GM21576 (cell line): Measurements from ENCODE around the gene TLR3.
A peak's percentile ranks its signal among the peaks of the same experiment; 100 is the strongest.
"Not testable (repeated sequence)": the region's sequence is repeated elsewhere in the genome, so short reads cannot be mapped to it uniquely, and the experiment has no call there.

ENCODE experiments used
- ATAC-seq: cut with Tn5 transposase; IDR thresholded peaks from one replicate; pipeline ENCODE4 v1.9.1; 2021; ENCODE audit warnings: mild to moderate bottlenecking, moderate library complexity; ENCODE audit not compliant: unreplicated experiment

The TLR3 gene

DNA sequence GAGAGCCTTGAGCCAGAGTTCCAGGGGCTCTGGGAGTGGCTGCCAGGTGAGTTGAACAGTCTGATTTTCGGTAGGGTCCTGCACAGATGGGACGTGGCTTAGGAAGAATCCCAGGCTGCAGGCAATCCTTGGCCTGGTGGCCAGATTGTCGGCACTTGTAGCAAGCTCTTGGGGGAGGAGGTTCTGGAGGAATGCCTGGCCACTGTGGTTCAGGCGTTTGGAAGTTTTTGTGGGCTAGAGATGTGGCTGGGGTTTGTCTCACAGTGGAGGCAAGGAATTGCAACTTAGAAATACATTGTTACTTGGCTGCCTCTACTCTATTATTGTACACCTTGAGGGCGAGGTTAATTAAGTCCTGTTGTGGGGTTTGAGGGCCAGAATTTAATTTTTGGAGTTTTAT is 21.5 kb upstream of the TLR3 start:
- not testable (repeated sequence) for ATAC-seq

- not testable (repeated sequence) for ATAC-seq
These were observed 18.8 kb upstream of the TLR3 start for GRCh38 chr4:186050135-186050534.

DNA sequence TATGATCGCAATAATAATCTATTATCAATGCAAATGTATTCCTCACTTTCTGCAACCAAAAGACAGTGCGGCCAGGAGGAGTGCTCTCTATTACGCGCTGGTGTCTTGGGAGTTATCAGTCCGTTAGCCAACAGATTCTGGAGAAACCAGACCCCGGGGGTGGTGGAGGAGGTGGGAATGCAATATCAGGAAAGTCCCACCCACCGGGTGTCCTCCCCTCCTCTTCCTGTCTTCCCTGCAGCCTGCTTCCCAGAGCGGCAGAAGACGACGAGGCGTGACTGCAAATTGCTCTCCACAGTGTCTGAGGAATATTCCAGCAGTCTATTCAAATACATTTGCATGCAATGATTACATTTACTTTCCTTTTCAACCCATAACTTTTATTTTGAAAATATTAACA is 17.9 kb upstream of the TLR3 start:
- no peak for ATAC-seq

GRCh38 chr4:186058253-186058979 is 10.5 kb upstream of the TLR3 start:
- ATAC-seq, result peak; percentile 100

GRCh38 chr4:186058980-186059316 is 10.0 kb upstream of the TLR3 start:
- ATAC-seq, result no peak

DNA sequence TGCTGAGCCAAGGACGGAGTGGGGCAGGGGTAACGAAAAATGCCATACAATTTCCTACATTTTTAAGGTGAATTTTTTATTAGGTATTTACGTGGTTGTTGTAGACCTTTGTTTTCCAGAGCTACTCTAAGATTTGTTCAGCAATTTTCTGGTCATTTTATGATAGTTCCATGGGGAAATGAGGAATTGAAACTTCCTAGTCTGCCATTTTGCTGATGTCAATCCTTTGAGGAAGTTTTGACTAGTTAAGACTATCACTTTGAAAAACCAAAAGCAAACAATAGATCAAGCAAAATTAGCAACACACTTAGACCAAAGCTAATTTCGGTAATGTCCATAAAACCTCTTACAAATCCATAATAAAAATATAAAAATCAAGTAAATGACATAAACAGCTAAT is 7.0 kb upstream of the TLR3 start:
- no peak for ATAC-seq

GRCh38 chr4:186067757-186068385 is 1.1 kb upstream of the TLR3 start:
- peak; percentile 97 for ATAC-seq

DNA sequence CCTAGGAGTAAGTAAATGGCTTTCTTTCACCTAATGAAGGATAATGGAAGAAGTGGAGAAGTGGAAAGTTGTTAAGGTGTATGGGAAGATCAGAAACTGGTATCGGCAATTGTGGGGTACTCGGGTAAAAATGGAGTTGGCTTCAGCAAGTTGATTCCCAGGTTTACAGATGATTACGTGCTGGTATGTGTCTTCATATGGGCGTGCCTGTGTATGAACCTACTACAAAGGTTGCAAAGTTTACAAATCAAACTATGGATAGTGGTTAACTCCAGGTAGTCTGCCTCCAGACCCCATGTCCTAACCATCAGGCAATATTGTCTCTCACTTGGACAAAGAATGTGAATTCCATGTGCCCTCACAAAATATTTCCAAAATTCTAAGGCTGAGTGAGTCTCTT is 773 bp downstream of the TLR3 start:
- ATAC-seq, result no peak

- no peak for ATAC-seq
These were observed 3.6 kb downstream of the TLR3 start for GRCh38 chr4:186072516-186072915.

- ATAC-seq, result no peak
These were observed 5.2 kb downstream of the TLR3 start for GRCh38 chr4:186074189-186074588.

GRCh38 chr4:186078981-186079638 is 10.2 kb downstream of the TLR3 start:
- ATAC-seq, result no peak

DNA sequence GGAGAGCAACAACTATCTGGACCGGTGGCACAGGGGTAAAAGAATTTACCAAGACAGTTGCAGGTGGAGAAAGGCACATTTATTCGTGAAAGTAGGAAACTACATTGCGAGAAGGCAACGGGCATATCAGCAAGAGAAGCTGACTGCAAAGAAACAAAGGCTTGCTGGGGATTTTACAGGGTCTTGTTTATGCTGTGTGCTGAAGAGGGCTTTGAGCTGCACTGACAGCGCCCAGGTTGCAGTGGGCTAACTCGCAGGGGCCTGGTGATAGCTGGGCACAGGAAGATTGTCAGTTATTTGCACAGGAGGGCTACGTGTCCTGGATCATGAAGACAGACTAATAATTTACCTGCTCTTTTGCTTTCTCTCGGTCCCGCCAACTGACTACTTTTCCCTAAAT is 10.7 kb downstream of the TLR3 start:
- ATAC-seq, result no peak

- ATAC-seq, result no peak
These were observed 12.3 kb downstream of the TLR3 start for GRCh38 chr4:186081202-186081807.

DNA sequence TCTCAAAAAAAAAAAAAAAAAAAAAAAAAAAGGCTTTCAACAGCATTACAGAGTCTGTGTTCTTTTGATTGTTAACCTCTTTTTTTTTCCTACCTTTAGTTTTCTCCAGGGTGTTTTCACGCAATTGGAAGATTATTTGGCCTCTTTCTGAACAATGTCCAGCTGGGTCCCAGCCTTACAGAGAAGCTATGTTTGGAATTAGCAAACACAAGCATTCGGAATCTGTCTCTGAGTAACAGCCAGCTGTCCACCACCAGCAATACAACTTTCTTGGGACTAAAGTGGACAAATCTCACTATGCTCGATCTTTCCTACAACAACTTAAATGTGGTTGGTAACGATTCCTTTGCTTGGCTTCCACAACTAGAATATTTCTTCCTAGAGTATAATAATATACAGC is 13.3 kb downstream of the TLR3 start:
- ATAC-seq, result no peak

DNA sequence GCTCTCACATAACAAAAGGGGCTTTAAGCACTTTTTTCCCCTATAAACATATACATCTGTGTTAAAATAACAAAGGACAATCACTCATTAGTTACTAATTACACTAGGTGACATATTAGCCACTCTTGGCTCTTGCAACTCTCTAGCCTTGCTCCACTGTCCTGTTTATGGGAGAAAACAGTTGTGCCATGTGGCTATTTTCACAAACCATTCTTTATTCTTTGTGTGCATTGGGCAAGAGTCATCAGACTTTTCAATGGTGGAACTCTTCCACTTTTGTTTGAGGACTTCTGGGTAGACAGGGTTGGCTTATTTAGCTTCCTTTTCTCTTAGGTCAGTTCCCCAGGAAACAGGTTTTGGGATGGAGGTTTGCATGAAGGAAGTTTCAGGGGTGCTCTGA is 19.6 kb downstream of the TLR3 start:
- no peak for ATAC-seq

- ATAC-seq, result no peak
These were observed 23.3 kb downstream of the TLR3 start for GRCh38 chr4:186092296-186092695.

DNA sequence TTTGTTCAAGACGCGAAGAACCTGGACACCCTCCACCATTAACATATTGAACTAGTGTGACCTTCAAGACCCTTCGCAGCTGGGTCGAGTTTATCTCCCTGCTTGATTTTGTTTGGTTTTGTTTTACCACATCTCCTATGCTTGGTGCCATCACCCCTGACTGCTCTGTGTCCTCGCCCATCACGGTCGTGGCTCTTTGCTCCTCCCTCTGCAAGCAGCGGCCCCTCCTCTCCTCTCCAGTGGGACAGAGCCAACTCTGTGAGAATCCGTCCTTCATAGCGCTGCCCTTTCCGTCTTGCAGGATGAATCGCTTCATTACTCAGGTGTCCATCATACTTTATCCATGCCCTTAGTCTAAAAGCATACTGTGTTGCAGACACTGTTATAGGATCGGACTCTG is 26.4 kb downstream of the TLR3 start:
- no peak for ATAC-seq

DNA sequence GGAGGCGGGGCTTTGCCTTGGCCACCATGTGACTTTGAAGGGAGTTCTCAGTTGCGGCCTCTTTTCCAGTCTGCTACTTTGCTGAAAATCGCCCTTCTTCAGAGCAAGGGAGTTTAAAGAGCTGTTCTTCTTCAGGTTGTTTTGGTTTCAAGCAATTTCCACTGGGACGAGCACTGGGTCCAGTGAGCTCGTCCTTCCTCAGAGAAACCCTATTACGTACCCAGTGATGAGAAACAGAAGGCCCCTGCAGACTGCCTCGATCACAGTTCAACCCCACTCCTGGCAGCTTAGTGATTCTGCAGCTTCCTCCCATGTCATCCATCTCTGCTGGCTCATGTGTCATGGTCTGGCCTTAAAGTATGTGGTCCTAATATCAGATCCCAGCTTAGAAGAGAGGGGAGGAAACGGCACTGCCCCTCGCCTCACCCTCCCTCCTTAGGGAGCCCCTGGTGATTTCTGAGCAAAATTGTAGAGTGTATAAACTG is 27.8 kb downstream of the TLR3 start:
- ATAC-seq, result no peak

DNA sequence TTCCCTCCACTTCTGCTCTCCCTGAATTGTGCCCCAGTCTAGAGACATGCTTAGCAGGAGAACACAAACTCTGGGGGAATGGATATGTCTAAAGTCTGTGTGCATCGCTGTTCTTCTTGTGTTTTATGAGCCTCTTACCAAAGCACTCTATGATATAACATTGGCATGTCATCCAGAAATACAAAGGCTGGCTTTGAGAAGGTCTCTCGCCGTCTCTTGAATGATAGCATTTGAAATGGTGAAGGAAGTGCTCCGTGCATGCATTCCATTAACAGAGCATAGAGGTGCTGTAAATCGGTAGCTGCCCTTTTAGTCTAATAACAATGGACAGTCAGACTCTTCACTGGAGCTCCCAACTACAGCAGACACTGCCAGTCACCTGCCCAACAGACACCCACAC is 28.4 kb downstream of the TLR3 start:
- no peak for ATAC-seq

GRCh38 chr4:186102931-186103330 is 34.0 kb downstream of the TLR3 start:
- ATAC-seq, result no peak

- ATAC-seq, result peak; percentile 81
These were observed 35.3 kb downstream of the TLR3 start, which contains the start of gene FAM149A for GRCh38 chr4:186104114-186104889. TSS of gene FAM149A (plus strand) at chr4:186104704.
